Stomach (tissue), 9 donors: ENCODE measurements around the gene KIAA2012. TPM values are rescaled to one million over a fixed set of nuclear protein-coding genes. Genes with fewer than 3 reads are reported as not detected.

ENCODE experiments used
- DNase-seq, 2 donors: peaks; one replicate each; pipeline versions ENCODE4 v3.0.0 to v3.0.0-alpha.2; 2013 to 2019
- H3K27ac ChIP-seq, 5 donors: fragments of 200-600 bp in 4 of 5; sonication (generic) in 4 of 5; one replicate each; pipeline ENCODE4 v1.5.1; 2013 to 2019; ENCODE audit warnings: mild to moderate bottlenecking in 1 of 5, moderate library complexity in 1 of 5
- H3K27me3 ChIP-seq, 3 donors: fragments of 200-600 bp; sonication (generic); one replicate each; pipeline ENCODE4 v1.5.1; 2017 to 2019; ENCODE audit warnings: mixed run types in 1 of 3
- H3K36me3 ChIP-seq, 4 donors: fragments of 200-600 bp; sonication (generic); 1 replicate in 3 of 4; 2 replicates in 1 of 4; pipeline ENCODE4 v1.5.1; 2016 to 2019
- H3K4me1 ChIP-seq, 4 donors: fragments of 200-600 bp; sonication (generic); one replicate each; pipeline ENCODE4 v1.5.1; 2016 to 2019
- H3K4me3 ChIP-seq, 4 donors: fragments of 200-600 bp; sonication (generic) in 3 of 4; one replicate each; pipeline ENCODE4 v1.5.1; 2016 to 2019; ENCODE audit warnings: mild to moderate bottlenecking in 1 of 4
- H3K9me3 ChIP-seq, 4 donors: fragments of 200-600 bp; sonication (generic); one replicate each; pipeline ENCODE4 v1.5.1; 2016 to 2019
- EP300 ChIP-seq: sonication (generic); formaldehyde crosslinking; IDR thresholded peaks from one replicate; pipeline ENCODE4 v1.6.1; 2017; ENCODE audit warnings: antibody characterized with exemption
- POLR2A ChIP-seq, 4 donors: fragments of 450-650 bp; IDR thresholded peaks; one replicate each; pipeline ENCODE4 v1.6.1; 2016; ENCODE audit warnings: antibody characterized with exemption in 4 of 4, control low read depth in 2 of 4, mild to moderate bottlenecking in 1 of 4, moderate library complexity in 1 of 4
- POLR2AphosphoS5 ChIP-seq, 3 donors: sonication (generic); formaldehyde crosslinking; IDR thresholded peaks; one replicate each; pipeline ENCODE4 v1.6.1; 2016; ENCODE audit warnings: antibody characterized with exemption in 3 of 3
- WGBS, 5 donors: extraction: QIAGEN DNeasy Blood & Tissue Kit in 3 of 5; methylation state at CpG; one replicate each; pipeline versions ENCODE4 v1.1.5 to v1.1.7; 2013 to 2018; 5-methylcytosine and 5-hydroxymethylcytosine counted together
- intact Hi-C: fragments of 100-400 bp; cut with DNase I; formaldehyde crosslinking; loops from one replicate; pipeline ENCODE4 v1.15.1; 2023; ENCODE audit warnings: low total_unique reads
- polyA plus RNA-seq, 3 donors: library from polyadenylated mRNA; stranded (reverse); fragments of 200-250 nt; gene quantifications; one replicate each; pipeline ENCODE4 v1.2.3, GENCODE V29; 2013
- total RNA-seq, 5 donors: library from RNA; depleted of rRNA; stranded (reverse); fragments of >200 nt; gene quantifications; one replicate each; pipeline versions ENCODE4 v1.1.0 to v1.2.3, GENCODE V29; 2014 to 2016
- TF ChIP-seq, protein P1 (sequence below), 7 experiments: fragments of 450-650 bp in 4 of 7; fragments of 200-600 bp in 3 of 7; sonication (generic) in 3 of 7; IDR thresholded peaks; one replicate each; pipeline ENCODE4 v1.5.1; 2016 to 2019; ENCODE audit warnings: antibody characterized with exemption in 7 of 7, control low read depth in 2 of 7, mild to moderate bottlenecking in 1 of 7
- donor health status: healthy with polysubstance abuse.
- donor health status: Bipolar disorder and iron deficiency.
- donor health status: healthy.

KIAA2012 gene
- total and polyA plus RNA-seq, 8 donors: 0.03 to 0.18 TPM; not detected in 6

- Histone ChIP-seq H3K36me3 (no peaks in the 10 kb centered on the region), H3K27ac (no peak overlapping the region), H3K4me3 (no peak overlapping the region), H3K4me1 (no peaks in the 10 kb centered on the region), H3K9me3 (no peaks in the 10 kb centered on the region), H3K27me3 (no peaks in the 10 kb centered on the region)
- no peak for DNase-seq
- intact Hi-C loops: no loop called here
- TF ChIP-seq POLR2A (IDR thresholded peaks at IDR 0.05) (no peak), EP300 (no peak), POLR2AphosphoS5 (IDR thresholded peaks at IDR 0.05) (no peak)
- TF ChIP-seq, protein P1, sequence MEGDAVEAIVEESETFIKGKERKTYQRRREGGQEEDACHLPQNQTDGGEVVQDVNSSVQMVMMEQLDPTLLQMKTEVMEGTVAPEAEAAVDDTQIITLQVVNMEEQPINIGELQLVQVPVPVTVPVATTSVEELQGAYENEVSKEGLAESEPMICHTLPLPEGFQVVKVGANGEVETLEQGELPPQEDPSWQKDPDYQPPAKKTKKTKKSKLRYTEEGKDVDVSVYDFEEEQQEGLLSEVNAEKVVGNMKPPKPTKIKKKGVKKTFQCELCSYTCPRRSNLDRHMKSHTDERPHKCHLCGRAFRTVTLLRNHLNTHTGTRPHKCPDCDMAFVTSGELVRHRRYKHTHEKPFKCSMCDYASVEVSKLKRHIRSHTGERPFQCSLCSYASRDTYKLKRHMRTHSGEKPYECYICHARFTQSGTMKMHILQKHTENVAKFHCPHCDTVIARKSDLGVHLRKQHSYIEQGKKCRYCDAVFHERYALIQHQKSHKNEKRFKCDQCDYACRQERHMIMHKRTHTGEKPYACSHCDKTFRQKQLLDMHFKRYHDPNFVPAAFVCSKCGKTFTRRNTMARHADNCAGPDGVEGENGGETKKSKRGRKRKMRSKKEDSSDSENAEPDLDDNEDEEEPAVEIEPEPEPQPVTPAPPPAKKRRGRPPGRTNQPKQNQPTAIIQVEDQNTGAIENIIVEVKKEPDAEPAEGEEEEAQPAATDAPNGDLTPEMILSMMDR (IDR thresholded peaks at IDR 0.05): no peak
- 84 to 89% (median 87%) methylated on average over 5 of the region's 5 CpGs for WGBS, 5 donors
Observed at GRCh38 chr2:202026507-202026906, 46.5 kb upstream of the KIAA2012 start.

GRCh38 chr2:202030691-202031090 is 42.4 kb upstream of the KIAA2012 start:
- TF ChIP-seq EP300: no peak
- TF ChIP-seq, protein P1 (IDR thresholded peaks at IDR 0.05): no peak
- WGBS, 5 donors: 72 to 87% (median 83%) methylated on average over 4 of the region's 4 CpGs
- Histone ChIP-seq H3K4me3 (no peak overlapping the region), H3K36me3 (no peaks in the 10 kb centered on the region), H3K27ac (no peak overlapping the region), H3K27me3 (peaks cover 0 to 32% (median 19%) of the 10 kb centered on the region in 3 donors), H3K9me3 (no peaks in the 10 kb centered on the region), H3K4me1 (peaks cover 23 to 32% (median 28%) of the 10 kb centered on the region in 4 donors)
- intact Hi-C loops: no loop called here
- peak in 1 of 2 donors; percentile 33 for DNase-seq

- peak overlapping the region in 2 of 5 donors; percentile 89 to 96 for H3K27ac ChIP-seq
- peaks cover 0 to 39% (median 26%) of the 10 kb centered on the region in 3 donors for H3K27me3 ChIP-seq
- H3K4me1 ChIP-seq: peaks cover 23 to 36% (median 32%) of the 10 kb centered on the region in 4 donors
- WGBS, 5 donors: 69 to 77% (median 75%) methylated on average over 4 of the region's 4 CpGs
- TF ChIP-seq, protein P1 (IDR thresholded peaks at IDR 0.05): no peak
- no peak for TF ChIP-seq EP300
- TF ChIP-seq POLR2A (IDR thresholded peaks at IDR 0.05): no peak
- no peak for TF ChIP-seq POLR2AphosphoS5 (IDR thresholded peaks at IDR 0.05)
- peak in 1 of 2 donors; percentile 65 for DNase-seq
- H3K4me3 ChIP-seq: no peak overlapping the region
- intact Hi-C loops: no loop called here
- no peaks in the 10 kb centered on the region for H3K36me3 ChIP-seq
- H3K9me3 ChIP-seq: no peaks in the 10 kb centered on the region
Observed at GRCh38 chr2:202031246-202031951, 41.7 kb upstream of the KIAA2012 start.

DNA sequence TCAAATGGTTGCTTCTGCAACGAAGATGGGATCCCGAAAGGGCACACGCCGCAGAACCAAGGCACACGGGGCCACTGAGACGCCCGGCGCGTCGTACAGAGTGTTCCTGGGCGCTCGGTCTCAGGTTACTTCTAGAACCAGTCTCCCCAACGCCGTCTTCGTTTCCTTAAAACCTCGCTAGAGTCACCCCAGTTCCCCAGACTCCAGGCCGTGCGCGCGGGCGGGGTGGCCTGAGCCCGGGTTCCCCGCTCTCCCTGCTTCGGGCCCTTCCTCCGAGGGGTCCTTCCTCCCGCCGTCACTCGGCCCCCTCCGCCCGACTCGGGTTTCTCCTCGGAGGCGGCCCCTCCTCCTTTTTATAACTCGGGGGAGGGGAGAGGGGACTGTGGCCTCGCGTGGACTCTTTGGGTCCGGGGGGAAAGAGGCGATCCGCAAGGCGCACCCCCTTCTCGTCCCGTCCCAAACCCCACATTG is 40.2 kb upstream of the KIAA2012 start:
- Histone ChIP-seq H3K27me3 (peaks cover 3 to 50% (median 34%) of the 10 kb centered on the region in 3 donors), H3K27ac (peak overlapping the region; percentile 81 to 96 (median 89)), H3K9me3 (no peaks in the 10 kb centered on the region), H3K36me3 (no peaks in the 10 kb centered on the region), H3K4me3 (peak overlapping the region; percentile 76 to 84 (median 78)), H3K4me1 (peaks cover 23 to 41% (median 32%) of the 10 kb centered on the region in 4 donors)
- no peak for TF ChIP-seq EP300
- no peak for TF ChIP-seq POLR2AphosphoS5 (IDR thresholded peaks at IDR 0.05)
- TF ChIP-seq, protein P1 (IDR thresholded peaks at IDR 0.05): no peak
- no peak for TF ChIP-seq POLR2A (IDR thresholded peaks at IDR 0.05)
- intact Hi-C loops: no loop called here
- WGBS, 5 donors: 0 to 2% (median 1%) methylated on average over 24 to 42 of the region's 42 CpGs
- peak; percentile 47 to 90 for DNase-seq
